HG03575 (cell line): ENCODE measurements around the gene ERCC4.

Experiments used
- ATAC-seq: cut with Tn5 transposase; IDR thresholded peaks from one replicate; pipeline ENCODE4 v1.9.1; 2021; ENCODE audit not compliant: unreplicated experiment, insufficient number of reproducible peaks, low FRiP score; ENCODE audit errors: extremely low read depth

ERCC4 gene

GRCh38 chr16:13973321-13974023, 53.5 kb downstream of the ERCC4 start:
- ATAC-seq, result no peak

- ATAC-seq, result no peak
These were observed 57.2 kb downstream of the ERCC4 start for GRCh38 chr16:13977177-13977576.

GRCh38 chr16:13982451-13982850, 62.5 kb downstream of the ERCC4 start:
- no peak for ATAC-seq

- ATAC-seq, result no peak
These were observed 63.7 kb downstream of the ERCC4 start for GRCh38 chr16:13983625-13984024.

GRCh38 chr16:13984794-13985193, 64.8 kb downstream of the ERCC4 start:
- ATAC-seq, result no peak

GRCh38 chr16:13988038-13988437, 68.1 kb downstream of the ERCC4 start:
- no peak for ATAC-seq

- no peak for ATAC-seq
These were observed 72.4 kb downstream of the ERCC4 start for GRCh38 chr16:13992322-13992721.

- no peak for ATAC-seq
These were observed 73.0 kb downstream of the ERCC4 start for GRCh38 chr16:13992976-13993375.

- ATAC-seq, result no peak
These were observed 74.5 kb downstream of the ERCC4 start for GRCh38 chr16:13994239-13995106.

GRCh38 chr16:13995194-13995593, 75.2 kb downstream of the ERCC4 start:
- no peak for ATAC-seq

- ATAC-seq, result no peak
These were observed 76.9 kb downstream of the ERCC4 start for GRCh38 chr16:13996778-13997288.

- ATAC-seq, result no peak
These were observed 77.6 kb downstream of the ERCC4 start for GRCh38 chr16:13997526-13997925.

- ATAC-seq, result no peak
These were observed 78.0 kb downstream of the ERCC4 start for GRCh38 chr16:13997933-13998332.

GRCh38 chr16:13999071-13999894, 79.3 kb downstream of the ERCC4 start:
- no peak for ATAC-seq

- ATAC-seq, result no peak
These were observed 80.0 kb downstream of the ERCC4 start for GRCh38 chr16:13999895-14000425.

GRCh38 chr16:14001521-14001920, 81.6 kb downstream of the ERCC4 start:
- no peak for ATAC-seq
